Neural progenitor cell (in vitro differentiated cells): Measurements from ENCODE around the gene CCDC134.

Experiments used
- EZH2 ChIP-seq: fragments of 200-600 bp; sonication (generic); IDR thresholded peaks from 2 replicates; pipeline ENCODE4 v1.6.1; 2017; ENCODE audit warnings: antibody characterized with exemption, mild to moderate bottlenecking, moderate library complexity
- EZH2phosphoT487 ChIP-seq: fragments of 200-600 bp; sonication (generic); IDR thresholded peaks from 2 replicates; pipeline ENCODE4 v1.6.1; 2017; ENCODE audit warnings: antibody characterized with exemption
- TF ChIP-seq, protein P1 (sequence below): fragments of 200-600 bp; sonication (generic); IDR thresholded peaks from 2 replicates; pipeline ENCODE4 v1.5.1; 2017; ENCODE audit warnings: antibody characterized with exemption, mild to moderate bottlenecking

DNA sequence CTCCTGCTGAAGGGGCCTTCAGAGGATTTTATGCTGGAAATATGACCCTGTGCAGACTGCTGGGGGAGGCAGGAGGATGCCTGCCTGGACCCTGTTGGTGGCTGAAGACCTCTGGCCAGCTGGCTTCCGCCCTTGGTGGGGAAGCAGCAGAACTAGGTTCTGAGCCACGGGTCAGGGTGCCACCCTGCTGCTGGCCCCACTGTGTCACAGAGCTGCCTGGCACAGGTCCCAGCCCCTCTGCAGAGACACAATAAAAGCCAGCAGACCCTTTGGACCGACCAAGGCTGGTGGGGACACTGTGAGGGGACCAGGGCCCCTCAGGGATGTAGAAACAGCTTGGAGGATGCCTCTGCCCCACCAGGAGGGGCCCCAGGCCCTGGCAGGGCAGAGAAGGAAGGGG, 25.5 kb downstream of the CCDC134 start:
- TF ChIP-seq, protein P1, sequence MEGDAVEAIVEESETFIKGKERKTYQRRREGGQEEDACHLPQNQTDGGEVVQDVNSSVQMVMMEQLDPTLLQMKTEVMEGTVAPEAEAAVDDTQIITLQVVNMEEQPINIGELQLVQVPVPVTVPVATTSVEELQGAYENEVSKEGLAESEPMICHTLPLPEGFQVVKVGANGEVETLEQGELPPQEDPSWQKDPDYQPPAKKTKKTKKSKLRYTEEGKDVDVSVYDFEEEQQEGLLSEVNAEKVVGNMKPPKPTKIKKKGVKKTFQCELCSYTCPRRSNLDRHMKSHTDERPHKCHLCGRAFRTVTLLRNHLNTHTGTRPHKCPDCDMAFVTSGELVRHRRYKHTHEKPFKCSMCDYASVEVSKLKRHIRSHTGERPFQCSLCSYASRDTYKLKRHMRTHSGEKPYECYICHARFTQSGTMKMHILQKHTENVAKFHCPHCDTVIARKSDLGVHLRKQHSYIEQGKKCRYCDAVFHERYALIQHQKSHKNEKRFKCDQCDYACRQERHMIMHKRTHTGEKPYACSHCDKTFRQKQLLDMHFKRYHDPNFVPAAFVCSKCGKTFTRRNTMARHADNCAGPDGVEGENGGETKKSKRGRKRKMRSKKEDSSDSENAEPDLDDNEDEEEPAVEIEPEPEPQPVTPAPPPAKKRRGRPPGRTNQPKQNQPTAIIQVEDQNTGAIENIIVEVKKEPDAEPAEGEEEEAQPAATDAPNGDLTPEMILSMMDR, result no peak
- TF ChIP-seq EZH2 (no peak), EZH2phosphoT487 (no peak)
